Hematopoietic multipotent progenitor cell treated with erythropoietin and hydrocortisone succinate and interleukin-3 and kit ligand, for 17 days (in vitro differentiated cells): ENCODE data around the gene SLC12A2.
A peak's percentile ranks its signal among the peaks of the same experiment; 100 is the strongest.

ENCODE experiments used
- DNase-seq: peaks from one replicate; pipeline ENCODE4 v3.0.0-alpha.2; 2015; ENCODE audit warnings: low spot score

The SLC12A2 gene

DNA sequence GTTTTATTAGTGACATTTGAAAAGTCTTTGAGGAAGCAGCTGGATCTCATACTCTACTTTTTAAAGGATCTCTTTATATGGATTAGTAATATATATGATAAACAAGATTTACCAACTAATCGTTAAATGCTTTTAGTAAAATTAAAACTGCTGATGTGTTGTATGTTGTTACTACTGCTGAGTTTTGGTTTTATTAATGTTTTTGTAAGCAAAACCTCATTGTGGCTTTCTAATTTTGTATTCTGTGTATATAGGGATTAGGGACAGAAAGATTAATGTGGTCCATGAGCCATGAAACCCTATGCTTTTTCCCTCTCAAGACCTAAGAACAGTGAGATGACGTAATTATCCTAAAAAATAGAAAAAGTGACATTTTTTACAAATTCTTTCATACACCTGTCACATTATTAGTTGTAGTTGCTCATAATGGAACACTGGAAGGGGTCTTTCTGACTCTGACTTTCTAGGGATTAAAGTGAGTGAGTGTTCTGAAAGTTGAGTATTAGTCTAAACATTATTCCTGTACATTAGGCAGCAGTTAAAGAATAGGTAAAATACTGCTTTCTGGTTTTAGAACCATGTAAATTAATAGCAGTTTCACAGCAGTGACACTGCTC lies 85.9 kb downstream of the SLC12A2 start:
- no peak for DNase-seq

DNA sequence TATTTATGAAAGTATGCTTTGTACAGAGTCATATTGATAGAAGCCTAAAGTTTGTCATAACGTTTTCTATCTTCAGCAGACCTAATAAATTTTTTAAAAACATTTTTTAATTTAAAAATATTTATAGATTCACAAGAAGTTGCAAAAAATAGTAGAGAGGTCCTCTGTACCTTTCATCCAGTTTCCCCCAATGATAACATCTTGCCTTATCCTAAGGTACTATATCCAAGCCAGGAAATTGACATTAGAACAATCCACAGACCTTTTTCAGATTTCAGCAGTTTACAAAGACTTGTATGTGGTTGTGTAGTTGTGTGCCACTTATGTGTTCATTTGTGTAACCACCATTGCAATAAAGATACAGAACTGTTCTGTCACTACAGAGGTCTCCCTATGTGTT lies 88.5 kb downstream of the SLC12A2 start:
- no peak for DNase-seq

DNA sequence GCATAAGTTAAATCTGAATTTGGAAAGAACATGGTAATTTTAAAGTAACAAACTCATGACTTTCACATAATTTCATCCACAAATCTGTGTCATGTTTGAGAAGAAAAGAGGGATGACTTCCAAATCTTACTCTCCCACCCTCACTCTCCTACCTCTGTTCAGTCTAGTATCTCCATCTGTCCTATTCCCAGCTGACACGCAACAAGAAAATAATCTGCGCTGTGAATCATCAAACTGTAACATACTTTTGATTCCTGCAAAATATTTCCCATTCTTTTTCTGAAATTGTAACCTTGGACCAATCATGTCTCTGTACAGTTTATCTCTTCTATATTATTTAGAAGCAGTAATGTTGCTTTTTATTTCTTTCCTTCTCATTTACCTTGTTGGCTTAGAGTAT lies 91.4 kb downstream of the SLC12A2 start:
- no peak for DNase-seq

GRCh38 chr5:128192368-128192767 lies 108.8 kb downstream of the SLC12A2 start:
- DNase-seq = no peak

GRCh38 chr5:128193665-128194390 lies 110.3 kb downstream of the SLC12A2 start:
- no peak for DNase-seq

- DNase-seq = no peak
Measured at GRCh38 chr5:128195316-128195715, 111.8 kb downstream of the SLC12A2 start.

DNA sequence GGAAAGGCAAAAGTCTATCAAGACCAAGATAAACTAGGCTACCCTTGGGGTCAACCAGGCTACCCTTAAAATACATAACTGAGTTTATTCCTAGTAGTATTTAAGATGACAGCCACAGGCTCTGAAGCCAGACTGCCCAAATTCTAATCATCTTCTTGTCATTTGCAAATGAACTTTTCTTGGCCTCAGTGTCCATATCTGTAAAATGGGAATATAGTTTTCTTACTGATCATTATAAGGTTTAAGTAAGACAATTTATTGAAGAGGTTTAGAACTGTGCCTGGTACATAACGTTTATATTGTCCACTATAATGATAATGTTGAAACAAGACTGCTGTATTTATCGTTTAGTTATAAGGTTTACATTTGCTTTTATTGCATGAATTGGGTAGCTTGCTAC lies 112.5 kb downstream of the SLC12A2 start:
- no peak for DNase-seq

DNA sequence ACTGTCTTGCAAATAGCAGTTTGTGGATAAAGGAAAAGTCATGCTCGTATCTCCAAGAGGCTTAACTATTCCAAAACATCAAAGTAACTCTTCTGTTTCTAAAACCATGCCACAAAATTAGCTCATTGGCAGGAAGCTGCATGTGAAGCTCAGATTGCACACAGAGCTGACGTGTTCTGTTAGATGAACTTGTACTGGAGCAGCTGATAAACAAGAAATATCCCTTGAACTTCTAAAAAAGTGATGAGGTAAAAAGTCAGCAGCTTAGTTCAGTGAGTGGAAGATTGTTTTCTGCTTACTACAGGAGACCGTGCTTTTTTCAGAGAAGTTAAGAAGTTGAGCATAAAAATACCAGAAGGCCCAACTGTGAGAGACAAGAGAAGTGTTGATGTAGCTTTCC lies 113.2 kb downstream of the SLC12A2 start:
- DNase-seq = no peak

DNA sequence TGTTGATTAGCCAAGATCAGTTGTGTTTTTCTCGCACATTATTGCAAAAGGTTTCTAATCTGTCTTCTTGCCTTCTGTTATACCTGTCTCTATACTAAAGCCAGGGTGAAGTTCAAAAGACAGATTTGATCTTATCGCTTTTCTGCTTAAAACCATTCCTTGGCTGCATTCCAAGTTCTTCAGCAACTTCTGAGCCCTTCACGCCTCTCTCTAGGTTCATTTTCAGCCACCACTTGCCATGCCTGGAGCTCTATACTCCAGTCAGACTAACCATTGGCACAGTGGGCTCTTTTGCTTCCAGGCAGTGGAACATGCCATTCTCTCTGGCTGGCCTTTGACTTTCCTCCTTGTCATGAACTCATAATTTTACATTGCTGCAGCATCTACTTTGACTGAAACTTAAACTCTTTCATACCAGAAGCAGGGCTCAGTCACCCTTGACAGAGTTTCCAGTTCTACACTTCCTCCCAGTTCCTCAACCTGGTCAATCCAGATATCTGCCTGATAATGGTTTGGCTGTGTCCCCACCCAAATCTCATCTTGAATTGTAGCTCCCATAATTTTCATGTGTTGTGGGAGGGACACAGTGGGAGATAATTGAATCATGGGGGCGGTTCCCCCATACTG lies 114.4 kb downstream of the SLC12A2 start:
- no peak for DNase-seq

GRCh38 chr5:128199104-128199503 lies 115.5 kb downstream of the SLC12A2 start:
- DNase-seq = no peak

GRCh38 chr5:128199611-128200010 lies 116.0 kb downstream of the SLC12A2 start:
- no peak for DNase-seq

- DNase-seq = peak; percentile 17
Measured at GRCh38 chr5:128201065-128201926, 117.7 kb downstream of the SLC12A2 start.

DNA sequence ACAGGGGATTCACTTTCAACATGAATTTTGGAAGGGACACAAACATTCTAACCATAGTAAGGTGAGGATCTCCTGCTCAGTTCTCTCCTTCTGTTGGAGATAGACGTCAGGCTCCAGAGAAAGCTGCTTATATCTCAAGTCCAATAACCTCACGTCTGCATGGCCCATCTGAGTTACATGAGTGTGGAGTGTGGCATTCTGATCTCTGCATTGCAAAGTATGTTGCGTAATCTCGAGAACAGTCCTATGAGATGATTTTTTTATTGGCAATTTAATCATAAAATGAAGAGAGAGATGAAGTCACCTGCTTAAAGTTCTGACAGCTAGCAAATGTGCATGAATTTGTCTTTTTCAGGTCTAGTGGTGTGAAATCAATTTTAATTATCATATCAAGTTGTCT lies 118.8 kb downstream of the SLC12A2 start:
- no peak for DNase-seq

DNA sequence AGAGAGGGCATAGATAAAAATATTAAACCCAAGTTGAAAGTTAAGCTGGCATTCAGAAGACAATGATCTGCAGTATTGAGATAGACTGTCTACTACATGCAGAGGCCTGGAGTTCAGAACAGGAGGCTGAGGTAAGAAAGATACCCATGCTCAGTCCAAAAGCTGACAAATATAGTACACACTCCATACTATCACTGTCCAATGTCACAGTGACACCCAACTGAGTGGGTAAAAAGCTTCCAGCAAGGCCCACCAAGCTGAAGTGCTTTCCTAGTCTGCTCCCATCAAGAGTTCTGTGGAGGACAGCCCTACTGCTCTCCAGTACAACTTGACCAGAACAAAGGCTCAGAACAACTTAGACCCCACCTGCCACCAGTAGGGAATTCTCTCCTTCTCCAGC lies 124.9 kb downstream of the SLC12A2 start:
- DNase-seq = no peak

GRCh38 chr5:128212191-128212806 lies 128.7 kb downstream of the SLC12A2 start:
- DNase-seq = no peak

GRCh38 chr5:128213340-128213739 lies 129.8 kb downstream of the SLC12A2 start:
- DNase-seq = no peak

- DNase-seq = no peak
Measured at GRCh38 chr5:128213833-128214232, 130.3 kb downstream of the SLC12A2 start.

DNA sequence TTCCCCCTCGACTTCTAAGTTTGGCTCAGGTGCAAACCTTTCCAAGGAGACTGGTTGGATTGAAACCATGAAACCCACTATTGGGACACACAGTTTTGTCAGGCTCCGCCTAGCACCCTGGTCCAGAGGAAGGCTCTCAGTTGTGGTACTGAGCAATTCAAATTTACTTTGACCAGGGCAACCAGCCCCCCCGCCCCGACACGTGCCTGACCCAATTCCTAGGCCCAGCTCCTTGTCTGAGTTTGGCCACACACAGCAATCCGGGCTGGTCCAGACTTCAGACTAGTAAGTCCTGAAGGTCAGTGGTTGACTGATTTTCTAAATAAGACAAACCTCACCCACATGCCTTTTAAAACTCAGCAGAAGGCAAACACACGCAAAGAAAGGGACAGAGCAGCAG lies 132.7 kb downstream of the SLC12A2 start:
- DNase-seq = no peak

- no peak for DNase-seq
Measured at GRCh38 chr5:128216860-128217531, 133.4 kb downstream of the SLC12A2 start.

- no peak for DNase-seq
Measured at GRCh38 chr5:128220841-128221240, 137.3 kb downstream of the SLC12A2 start.

DNA sequence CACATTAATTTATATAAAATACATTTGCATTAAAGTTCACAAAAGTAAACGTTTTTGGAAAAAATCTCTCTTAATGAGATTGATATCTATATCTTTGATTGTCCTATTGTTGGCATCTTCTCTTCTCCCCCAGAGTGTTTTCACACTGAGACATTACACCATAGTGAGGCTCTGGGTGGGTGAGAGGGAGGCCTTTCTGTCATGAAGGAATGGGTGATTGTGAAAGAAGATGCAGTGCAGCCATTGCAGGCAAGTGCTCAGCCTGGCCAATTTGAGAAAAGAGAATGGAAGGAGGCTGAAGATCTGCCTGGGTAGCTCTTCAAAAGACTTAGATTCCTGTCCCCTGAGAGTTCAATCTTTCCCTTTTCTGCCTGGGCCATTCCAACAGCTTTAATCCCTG lies 140.8 kb downstream of the SLC12A2 start:
- no peak for DNase-seq
